Tongue (tissue), 2 donors: Measurements from ENCODE around the gene PRX. TPM values are rescaled to one million over a fixed set of nuclear protein-coding genes. Genes with fewer than 3 reads are reported as not detected.
"Not testable (repeated sequence)": the region's sequence is repeated elsewhere in the genome, so short reads cannot be mapped to it uniquely, and the experiment has no call there.

Experiments
- DNase-seq: peaks from one replicate; pipeline ENCODE4 v3.0.0-alpha.2; 2015
- total RNA-seq: library from RNA; depleted of rRNA; stranded (reverse); fragments of >200 nt; gene quantifications from one replicate; pipeline ENCODE4 v1.2.3, GENCODE V29; 2014

Gene PRX
- total RNA-seq, 1 donor from 2014 or later: 32.0 TPM

- DNase-seq: no peak
These were observed 23.6 kb downstream of the PRX start for GRCh38 chr19:40389404-40390083.

- no peak for DNase-seq
These were observed 24.7 kb downstream of the PRX start for GRCh38 chr19:40388481-40388880.

GRCh38 chr19:40387155-40387554 lies 26.0 kb downstream of the PRX start:
- peak; percentile 59 for DNase-seq

- no peak for DNase-seq
These were observed 29.4 kb downstream of the PRX start for GRCh38 chr19:40383668-40384248.

GRCh38 chr19:40381321-40381720 lies 31.9 kb downstream of the PRX start:
- DNase-seq: no peak

GRCh38 chr19:40380199-40381037 lies 32.8 kb downstream of the PRX start:
- no peak for DNase-seq

DNA sequence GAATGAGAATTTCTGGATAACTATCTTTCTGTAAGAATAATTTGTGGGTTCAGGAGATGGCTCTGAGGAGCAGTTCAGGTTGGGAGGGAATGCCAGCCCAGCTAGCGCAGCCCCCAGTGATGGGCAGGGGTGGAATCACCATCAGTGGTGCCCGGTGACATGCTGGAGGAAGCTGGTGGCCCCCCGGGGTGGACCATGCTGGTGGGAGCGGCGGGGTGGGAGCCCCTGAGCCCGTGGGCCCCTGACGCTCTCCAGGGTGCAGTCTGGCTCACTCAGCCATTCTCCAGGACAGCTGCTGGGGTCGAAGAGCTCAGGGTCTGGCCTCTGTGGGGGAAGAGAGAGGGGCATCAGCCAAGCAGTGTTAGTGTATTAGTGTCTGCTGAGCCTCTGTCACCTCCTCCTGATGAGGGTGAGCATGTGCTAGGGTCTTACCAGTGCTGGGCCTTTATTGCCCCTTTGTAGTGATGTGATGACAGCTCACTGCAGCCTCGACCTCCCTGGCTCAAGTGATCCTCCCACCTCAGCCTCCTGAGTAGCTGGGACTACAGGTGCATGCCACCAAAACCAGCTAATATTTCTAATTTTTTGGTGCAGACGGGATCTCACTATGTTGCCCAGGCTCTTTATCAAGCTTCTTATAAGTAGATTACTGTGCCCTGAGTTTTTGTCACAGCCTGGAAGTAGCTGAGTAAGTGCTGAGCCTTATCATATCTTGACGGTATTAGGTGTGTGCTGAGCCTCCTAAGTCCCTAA lies 33.6 kb downstream of the PRX start:
- no peak for DNase-seq

- no peak for DNase-seq
These were observed 34.7 kb downstream of the PRX start for GRCh38 chr19:40378509-40378908.

DNA sequence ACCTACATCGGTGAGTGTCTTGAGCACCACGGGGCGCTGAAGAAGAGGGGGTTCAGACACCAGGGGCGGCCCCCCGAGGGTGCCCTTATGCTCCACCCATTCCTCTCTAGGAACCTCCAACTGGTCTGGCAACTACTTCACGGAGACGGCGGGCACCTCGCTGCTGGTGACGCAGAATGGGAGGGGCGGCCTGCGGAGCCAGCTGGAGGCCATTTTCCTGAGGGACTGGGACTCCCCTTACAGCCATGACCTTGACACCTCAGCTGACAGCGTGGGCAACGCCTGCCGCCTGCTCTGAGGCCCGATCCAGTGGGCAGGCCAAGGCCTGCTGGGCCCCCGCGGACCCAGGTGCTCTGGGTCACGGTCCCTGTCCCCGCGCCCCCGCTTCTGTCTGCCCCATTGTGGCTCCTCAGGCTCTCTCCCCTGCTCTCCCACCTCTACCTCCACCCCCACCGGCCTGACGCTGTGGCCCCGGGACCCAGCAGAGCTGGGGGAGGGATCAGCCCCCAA lies 35.2 kb downstream of the PRX start:
- DNase-seq: no peak

GRCh38 chr19:40376286-40376862 lies 36.8 kb downstream of the PRX start:
- DNase-seq: no peak

DNA sequence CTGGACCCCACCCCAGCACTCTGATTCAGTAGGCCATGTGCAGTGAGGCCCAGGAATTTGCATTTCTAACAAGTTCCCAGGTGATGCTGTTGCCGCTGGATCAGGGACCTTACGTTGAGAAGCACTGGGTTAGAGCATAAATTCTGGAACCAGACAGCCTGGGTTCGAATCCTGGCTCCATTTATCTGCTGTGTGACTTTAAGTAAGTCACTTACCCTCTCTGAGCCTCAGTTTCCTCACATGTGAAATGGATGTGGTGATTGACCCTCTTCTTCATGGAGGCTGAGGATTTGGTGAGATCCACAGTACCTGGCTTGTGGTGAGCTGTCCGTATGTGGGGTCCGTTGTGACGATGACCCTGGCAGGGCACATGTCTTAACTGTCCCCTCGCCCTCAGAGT lies 39.1 kb downstream of the PRX start:
- DNase-seq: no peak

DNA sequence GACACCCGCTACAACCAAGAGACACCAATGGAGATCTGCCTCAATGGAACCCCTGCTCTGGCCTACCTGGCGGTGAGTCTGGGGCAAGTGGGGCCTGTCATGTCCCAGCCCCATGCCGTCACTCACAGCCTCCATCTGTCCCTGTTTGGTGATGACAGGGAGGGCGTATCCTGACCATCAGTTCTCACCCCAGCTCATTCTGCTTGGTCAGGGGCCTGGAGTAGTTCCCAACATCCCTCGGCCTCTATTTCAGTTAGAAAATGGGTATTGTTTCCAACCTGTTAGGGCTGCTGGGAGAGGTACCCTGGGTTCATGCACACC lies 41.4 kb downstream of the PRX start:
- DNase-seq: no peak

GRCh38 chr19:40370997-40371801 lies 42.0 kb downstream of the PRX start:
- DNase-seq: no peak

DNA sequence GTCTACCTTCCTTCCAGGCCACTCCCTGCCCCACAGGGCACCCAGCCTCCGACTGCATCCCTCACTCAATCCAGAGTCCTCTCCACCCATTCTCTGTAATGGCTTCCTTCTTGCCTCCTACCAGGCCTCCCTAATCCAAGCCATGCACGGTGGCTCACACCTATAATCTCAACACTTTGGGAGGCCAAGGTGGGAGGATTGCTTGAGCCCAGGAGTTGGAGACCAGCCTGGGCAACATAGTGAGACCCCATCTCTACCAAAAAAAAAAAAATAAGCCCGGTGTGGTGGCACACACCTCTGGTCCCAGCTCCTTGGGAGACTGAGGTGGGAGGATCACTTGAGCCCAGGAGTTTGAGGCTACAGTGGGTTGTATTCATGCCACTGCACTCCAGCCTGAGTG lies 42.9 kb downstream of the PRX start:
- DNase-seq: not testable (repeated sequence)

- DNase-seq: no peak
These were observed 43.4 kb downstream of the PRX start for GRCh38 chr19:40369797-40370196.

DNA sequence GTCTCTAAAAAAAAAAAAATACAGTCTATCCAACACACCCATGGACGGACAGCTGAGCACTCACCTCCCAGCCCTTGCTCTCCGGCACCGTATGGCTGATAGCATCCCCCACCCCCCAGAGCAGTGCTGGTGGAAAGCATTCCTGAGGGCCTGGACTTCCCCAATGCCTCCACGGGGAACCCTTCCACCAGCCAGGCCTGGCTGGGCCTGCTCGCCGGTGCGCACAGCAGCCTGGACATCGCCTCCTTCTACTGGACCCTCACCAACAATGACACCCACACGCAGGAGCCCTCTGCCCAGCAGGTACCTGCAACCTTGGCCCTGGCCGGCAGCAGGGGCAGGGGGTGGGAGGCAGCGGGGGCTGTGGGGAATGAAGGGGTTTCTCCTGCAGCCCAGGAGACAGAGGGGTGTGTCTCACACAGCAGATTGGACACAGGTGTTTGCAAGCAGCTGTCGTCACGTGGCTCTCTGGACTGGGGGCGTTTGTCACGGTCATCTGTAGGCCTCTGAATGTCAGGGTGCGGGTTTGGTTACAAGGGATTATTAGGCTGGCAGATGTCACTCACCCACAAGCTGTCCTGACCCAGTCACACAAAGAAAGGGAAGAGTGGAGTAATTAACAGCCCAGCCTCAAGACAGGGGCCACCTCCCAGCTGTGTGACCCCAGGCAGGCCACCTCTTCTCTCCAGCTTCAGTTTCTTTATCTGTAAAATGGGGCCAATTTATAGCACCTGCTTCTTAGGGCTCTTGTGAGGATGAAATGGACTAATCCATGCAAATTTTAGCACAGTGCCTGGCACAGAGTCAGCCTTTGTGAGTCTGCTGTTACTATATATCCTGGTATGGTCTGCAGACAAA lies 45.4 kb downstream of the PRX start:
- DNase-seq: peak; percentile 73

- peak; percentile 73 for DNase-seq
These were observed 46.2 kb downstream of the PRX start for GRCh38 chr19:40366697-40367561.

DNA sequence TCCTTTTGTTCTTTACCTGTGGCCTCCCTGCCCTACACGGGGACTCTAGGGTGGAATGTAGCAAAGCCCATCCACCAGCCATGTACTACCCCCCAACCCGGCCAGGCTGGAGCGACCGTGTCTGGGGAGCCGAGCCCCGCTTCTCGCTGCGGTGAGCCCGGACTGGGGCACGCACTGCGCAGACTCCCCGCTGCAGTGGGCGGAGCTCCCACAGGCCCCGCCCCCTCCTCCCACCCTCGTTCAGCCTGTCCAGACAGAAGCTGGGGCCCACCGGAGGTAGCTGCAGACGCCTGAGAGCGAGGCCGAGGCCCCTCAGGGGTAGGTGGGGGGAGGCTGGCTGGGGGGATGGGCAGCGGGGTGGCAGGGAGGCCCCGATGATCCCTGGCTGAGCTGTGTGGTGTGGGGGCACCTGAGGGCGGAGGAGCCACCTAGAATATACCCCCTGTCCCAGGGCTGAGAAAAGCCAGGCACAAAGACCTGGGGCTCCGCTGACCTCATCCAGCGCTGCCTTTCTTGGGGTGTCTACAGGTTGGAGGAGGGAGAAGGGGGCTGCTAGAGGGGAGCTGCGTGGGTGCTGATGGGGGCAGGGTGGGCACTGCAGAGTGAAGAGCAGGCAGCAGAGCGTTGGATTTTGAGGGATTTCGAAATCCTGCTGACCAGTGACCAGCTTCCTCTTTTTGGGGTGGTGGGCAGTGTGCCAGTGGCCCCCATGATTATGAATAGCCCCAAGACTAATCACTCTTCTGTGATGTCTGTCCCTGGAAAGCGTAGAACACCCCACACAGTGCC lies 47.4 kb downstream of the PRX start:
- DNase-seq: peak; percentile 94
